Thoracic aorta endothelial cell (primary cell): ENCODE measurements around the gene DUX4. TPM values are rescaled to one million over a fixed set of nuclear protein-coding genes. Genes with fewer than 3 reads are reported as not detected.

ENCODE experiments used
- small RNA-seq: library from RNA; depleted of rRNA; stranded (forward); fragments of <200 nt; gene quantifications from one replicate; pipeline ENCODE3, GENCODE V24; 2012
- total RNA-seq: library from RNA; depleted of rRNA; stranded (reverse); fragments of >200 nt; gene quantifications from 2 replicates; pipeline ENCODE4 v1.2.3, GENCODE V29; 2012

The DUX4 gene
- total RNA-seq = not detected in 2 replicates

DNA sequence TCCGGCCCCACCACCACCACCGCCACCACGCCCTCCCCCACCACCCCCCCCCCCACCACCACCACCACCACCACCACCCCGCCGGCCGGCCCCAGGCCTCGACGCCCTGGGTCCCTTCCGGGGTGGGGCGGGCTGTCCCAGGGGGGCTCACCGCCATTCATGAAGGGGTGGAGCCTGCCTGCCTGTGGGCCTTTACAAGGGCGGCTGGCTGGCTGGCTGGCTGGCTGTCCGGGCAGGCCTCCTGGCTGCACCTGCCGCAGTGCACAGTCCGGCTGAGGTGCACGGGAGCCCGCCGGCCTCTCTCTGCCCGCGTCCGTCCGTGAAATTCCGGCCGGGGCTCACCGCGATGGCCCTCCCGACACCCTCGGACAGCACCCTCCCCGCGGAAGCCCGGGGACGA, at the start of gene DUX4:
TSS of gene DUX4 (plus strand) at position 347 of the 400 bp plus-strand sequence. CDS start at position 347, 0 bp downstream.

Small RNAs within 50 kb of the gene (small RNA-seq; reads per million reads assigned to genes)
- not detected for gene AC215524.1

Other genes with a start within 250 kb of the DUX4 start
- gene FRG1, start 232.9 kb upstream of the DUX4 start, total RNA-seq = 38.8 and 55.6 TPM in 2 replicates
- gene FRG2, start 146.5 kb upstream of the DUX4 start, total RNA-seq = not detected in 2 replicates
- not detected in 2 replicates for gene DBET, start 109.3 kb upstream of the DUX4 start, total RNA-seq